ENCODE data around the gene TSEN2. TPM values are rescaled to one million over a fixed set of nuclear protein-coding genes. Genes with fewer than 3 reads are reported as not detected.

The TSEN2 gene
- total and polyA plus RNA-seq, 2 of the 13 experiments (the other 11 are each of a cell fraction or from before 2014, with no cell fraction given) = 11.0 to 17.3 TPM

- TF ChIP-seq CBX2 (IDR thresholded peaks at IDR 0.05; ENCODE audit: low read depth, low read length) (no peak), CBX2 (CRISPR knock-in tag; IDR thresholded peaks at IDR 0.05; ENCODE audit: low read depth) (no peak), ZNF720 (CRISPR knock-in tag; IDR thresholded peaks at IDR 0.05) (no peak), PATZ1 (CRISPR knock-in tag; IDR thresholded peaks at IDR 0.05) (peak; percentile 80), ZNF567 (CRISPR knock-in tag; IDR thresholded peaks at IDR 0.05; ENCODE audit: borderline replicate concordance) (0 out of 2 replicates have a peak, but pooled peaks have one; percentile 13), PPARG (CRISPR knock-in tag; conservative IDR thresholded peaks at IDR 0.05) (0 out of 2 replicates have a peak, but pooled peaks have one; percentile 34), KDM5A (IDR thresholded peaks at IDR 0.05; ENCODE audit: borderline replicate concordance, low read length) (no peak), ZNF234 (CRISPR knock-in tag; conservative IDR thresholded peaks at IDR 0.05) (no peak), YY1 (IDR thresholded peaks at IDR 0.05; ENCODE audit: insufficient read depth, insufficient replicate concordance, low read depth, low read length) (peak; percentile 80), ZNF546 (CRISPR knock-in tag; conservative IDR thresholded peaks at IDR 0.05) (0 out of 2 replicates have a peak, but pooled peaks have one; percentile 78), CENPBD1 (CRISPR knock-in tag; IDR thresholded peaks at IDR 0.05; ENCODE audit: borderline replicate concordance, low read depth) (no peak), ZNF275 (CRISPR knock-in tag; IDR thresholded peaks at IDR 0.05; ENCODE audit: borderline replicate concordance) (no peak), JUNB (CRISPR knock-in tag; IDR thresholded peaks at IDR 0.05; ENCODE audit: borderline replicate concordance) (no peak), ZNF552 (CRISPR knock-in tag; IDR thresholded peaks at IDR 0.05; ENCODE audit: borderline replicate concordance) (no peak; the same call in 1 of the 2 replicates), ESRRA (CRISPR knock-in tag; IDR thresholded peaks at IDR 0.05; ENCODE audit: low read depth) (peak; percentile 89), KAT7 (CRISPR knock-in tag; IDR thresholded peaks at IDR 0.05; ENCODE audit: borderline replicate concordance) (no peak), NRL (CRISPR knock-in tag; IDR thresholded peaks at IDR 0.05; ENCODE audit: borderline replicate concordance) (no peak), MED1 (CRISPR knock-in tag; IDR thresholded peaks at IDR 0.05) (peak; percentile 100), ZNF607 (CRISPR knock-in tag; IDR thresholded peaks at IDR 0.05; ENCODE audit: borderline replicate concordance) (no peak; the same call in 1 of the 2 replicates), TFDP2 (CRISPR knock-in tag; IDR thresholded peaks at IDR 0.05) (no peak), ZNF430 (CRISPR knock-in tag; IDR thresholded peaks at IDR 0.05) (peak; percentile 77), ONECUT2 (CRISPR knock-in tag; IDR thresholded peaks at IDR 0.05) (no peak), MXI1 (IDR thresholded peaks at IDR 0.05; ENCODE audit: borderline replicate concordance, low read depth, low read length) (no peak), KLF15 (CRISPR knock-in tag; IDR thresholded peaks at IDR 0.05; ENCODE audit: borderline replicate concordance) (no peak; the same call in 1 of the 2 replicates), RFXANK (CRISPR knock-in tag; IDR thresholded peaks at IDR 0.05) (no peak)
Measured at GRCh38 chr3:12452361-12453330, 31.6 kb upstream of the TSEN2 start (continued).
